ENCODE data around the gene FPR2.

DNA sequence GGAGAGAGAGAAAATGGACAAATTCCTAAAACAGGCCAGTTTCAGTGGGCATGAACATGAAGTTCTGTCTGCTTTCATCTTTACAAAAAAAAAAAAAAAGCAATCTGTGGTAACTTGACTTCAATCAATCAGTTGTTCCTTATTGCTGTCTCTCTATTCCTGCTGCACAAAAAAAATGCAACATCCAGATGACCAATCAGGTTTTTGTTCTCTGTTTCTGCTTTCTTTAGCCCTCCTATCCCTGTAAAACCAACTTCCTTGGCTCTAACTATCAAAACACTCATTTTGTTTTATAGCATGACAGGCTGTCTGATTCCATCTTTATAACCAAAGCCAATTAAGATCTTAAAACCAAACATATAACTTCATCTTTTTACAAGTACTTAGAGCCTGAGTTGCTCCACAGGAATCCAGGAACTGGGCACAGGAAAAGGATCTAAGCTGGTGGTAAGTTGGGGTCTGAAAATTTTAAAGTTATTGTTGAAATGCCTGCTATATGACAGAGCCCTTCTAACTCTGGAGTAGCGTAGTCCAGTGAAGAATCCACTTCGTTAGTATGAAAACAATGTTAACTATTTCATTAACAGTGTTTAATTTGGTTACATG lies 34.0 kb downstream of the FPR2 start, which contains the start of gene FPR3:
- TF ChIP-seq, protein P1, sequence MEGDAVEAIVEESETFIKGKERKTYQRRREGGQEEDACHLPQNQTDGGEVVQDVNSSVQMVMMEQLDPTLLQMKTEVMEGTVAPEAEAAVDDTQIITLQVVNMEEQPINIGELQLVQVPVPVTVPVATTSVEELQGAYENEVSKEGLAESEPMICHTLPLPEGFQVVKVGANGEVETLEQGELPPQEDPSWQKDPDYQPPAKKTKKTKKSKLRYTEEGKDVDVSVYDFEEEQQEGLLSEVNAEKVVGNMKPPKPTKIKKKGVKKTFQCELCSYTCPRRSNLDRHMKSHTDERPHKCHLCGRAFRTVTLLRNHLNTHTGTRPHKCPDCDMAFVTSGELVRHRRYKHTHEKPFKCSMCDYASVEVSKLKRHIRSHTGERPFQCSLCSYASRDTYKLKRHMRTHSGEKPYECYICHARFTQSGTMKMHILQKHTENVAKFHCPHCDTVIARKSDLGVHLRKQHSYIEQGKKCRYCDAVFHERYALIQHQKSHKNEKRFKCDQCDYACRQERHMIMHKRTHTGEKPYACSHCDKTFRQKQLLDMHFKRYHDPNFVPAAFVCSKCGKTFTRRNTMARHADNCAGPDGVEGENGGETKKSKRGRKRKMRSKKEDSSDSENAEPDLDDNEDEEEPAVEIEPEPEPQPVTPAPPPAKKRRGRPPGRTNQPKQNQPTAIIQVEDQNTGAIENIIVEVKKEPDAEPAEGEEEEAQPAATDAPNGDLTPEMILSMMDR (optimal IDR thresholded peaks at IDR 0.05 in 1 of 3, IDR thresholded peaks at IDR 0.05 in 1 of 3, conservative IDR thresholded peaks at IDR 0.05 in 1 of 3; ENCODE audit: extremely low read depth in 1 of 3, insufficient read depth in 2 of 3, low read length in 3 of 3) = no peak
- TF ChIP-seq EZH2 (IDR thresholded peaks at IDR 0.05; ENCODE audit: low read length) = no peak
